GM12891 (cell line): Measurements from ENCODE around the gene CDKN1C.

Source experiments
- PAX5 ChIP-seq: IDR thresholded peaks from 2 replicates; pipeline ENCODE4 v1.6.1; 2011; ENCODE audit warnings: low read length, moderate library complexity, mild to moderate bottlenecking; ENCODE audit not compliant: insufficient read depth, severe bottlenecking
- POLR2A ChIP-seq: IDR thresholded peaks from 2 replicates; pipeline ENCODE4 v1.6.1; 2011; ENCODE audit warnings: low read depth, low read length, control low read depth
- POLR2AphosphoS5 ChIP-seq: IDR thresholded peaks from 2 replicates; pipeline ENCODE4 v1.6.1; 2011; ENCODE audit warnings: low read depth, low read length, control low read depth
- POU2F2 ChIP-seq: IDR thresholded peaks from 2 replicates; pipeline ENCODE4 v1.6.1; 2011; ENCODE audit warnings: low read depth, mild to moderate bottlenecking, control low read depth, low read length, moderate library complexity
- SPI1 ChIP-seq: IDR thresholded peaks from 2 replicates; pipeline ENCODE4 v1.6.1; 2011; ENCODE audit warnings: low read depth, low read length, control low read depth
- TAF1 ChIP-seq: IDR thresholded peaks from 2 replicates; pipeline ENCODE4 v1.6.1; 2011; ENCODE audit warnings: low read depth, low read length, control low read depth

DNA sequence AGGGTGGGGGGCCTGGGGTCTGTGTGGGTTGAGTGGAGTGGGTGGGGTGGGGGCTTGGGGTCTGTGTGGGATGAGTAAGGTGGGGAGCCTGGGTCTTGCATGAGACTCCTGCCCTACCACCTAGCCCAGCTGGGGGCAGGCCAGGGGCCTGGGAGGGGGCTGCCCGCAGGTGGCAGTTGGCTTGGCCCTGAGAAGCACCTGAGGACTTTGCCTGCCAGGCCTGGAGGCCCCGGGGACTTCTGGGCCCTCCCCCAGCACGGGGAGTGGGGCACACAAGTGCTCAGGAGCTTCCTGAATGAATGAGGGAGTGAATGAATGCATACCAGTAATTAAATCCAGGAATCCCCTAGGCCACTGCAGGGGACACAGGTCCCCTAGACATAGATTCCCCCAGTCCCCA is 37.1 kb upstream of the CDKN1C start:
- no peak for TF ChIP-seq TAF1
- TF ChIP-seq POLR2A = no peak
- TF ChIP-seq POLR2AphosphoS5 = no peak
- TF ChIP-seq PAX5 = no peak
- TF ChIP-seq SPI1 = no peak
- no peak for TF ChIP-seq POU2F2
